HepG2 (cell line): ENCODE data around the gene SPOP. TPM values are rescaled to one million over a fixed set of nuclear protein-coding genes. Genes with fewer than 3 reads are reported as not detected.

Experiments used
- CAMTA2 ChIP-seq: sonication (generic); formaldehyde crosslinking; IDR thresholded peaks from 2 replicates; pipeline ENCODE4 v1.4.0; 2020; ENCODE audit warnings: mild to moderate bottlenecking, missing genetic modification reagents, borderline replicate concordance
- CSRNP2 ChIP-seq: sonication (generic); formaldehyde crosslinking; conservative IDR thresholded peaks from 2 replicates; pipeline ENCODE4 v1.8.0; 2022; ENCODE audit warnings: low read depth, missing genetic modification reagents
- GABPA ChIP-seq, 2 experiments: IDR thresholded peaks; 2 replicates each; pipeline ENCODE4 v1.6.1; 2011 to 2016; ENCODE audit warnings: low read depth in 2 of 2, low read length in 1 of 2, missing biosample characterization in 1 of 2, missing genetic modification characterization in 1 of 2
- GMEB2 ChIP-seq: IDR thresholded peaks from 2 replicates; pipeline ENCODE4 v1.6.1; 2016; ENCODE audit warnings: missing biosample characterization, missing genetic modification reagents, low read depth
- GTF2F1 ChIP-seq: fragments of 150-350 bp; IDR thresholded peaks from 2 replicates; pipeline ENCODE4 v1.6.1; 2014; ENCODE audit warnings: low read length
- HIC2 ChIP-seq: sonication (generic); formaldehyde crosslinking; IDR thresholded peaks from 2 replicates; pipeline ENCODE4 v1.9.0; 2022; ENCODE audit warnings: low read depth, missing genetic modification reagents
- IRF2 ChIP-seq: IDR thresholded peaks from 2 replicates; pipeline ENCODE4 v1.6.1; 2018; ENCODE audit warnings: missing genetic modification reagents, missing compliant biosample characterization
- KAT7 ChIP-seq: IDR thresholded peaks from 2 replicates; pipeline ENCODE4 v1.6.1; 2018; ENCODE audit warnings: borderline replicate concordance, missing compliant biosample characterization
- KDM1A ChIP-seq: IDR thresholded peaks from 2 replicates; pipeline ENCODE4 v1.6.1; 2016; ENCODE audit warnings: missing compliant biosample characterization
- KDM3A ChIP-seq: IDR thresholded peaks from 2 replicates; pipeline ENCODE4 v1.6.1; 2018; ENCODE audit warnings: low read depth, missing compliant biosample characterization
- MBD4 ChIP-seq: IDR thresholded peaks from 2 replicates; pipeline ENCODE4 v1.6.1; 2012; ENCODE audit warnings: low read length, inconsistent platforms, borderline replicate concordance
- MED1 ChIP-seq: sonication (generic); formaldehyde crosslinking; IDR thresholded peaks from 2 replicates; pipeline ENCODE4 v1.4.0; 2020; ENCODE audit warnings: missing genetic modification reagents
- NAIF1 ChIP-seq: sonication (generic); formaldehyde crosslinking; IDR thresholded peaks from 2 replicates; pipeline ENCODE4 v1.5.0; 2020; ENCODE audit warnings: mild to moderate bottlenecking, missing genetic modification reagents, borderline replicate concordance
- PBX2 ChIP-seq: IDR thresholded peaks from 2 replicates; pipeline ENCODE4 v1.6.1; 2016; ENCODE audit warnings: control low read depth
- RAD51 ChIP-seq: fragments of 450-650 bp; IDR thresholded peaks from 2 replicates; pipeline ENCODE4 v1.6.1; 2016; ENCODE audit warnings: borderline replicate concordance
- TSC22D2 ChIP-seq: sonication (generic); formaldehyde crosslinking; IDR thresholded peaks from 2 replicates; pipeline ENCODE4 v1.5.1; 2020; ENCODE audit warnings: missing genetic modification reagents, mild to moderate bottlenecking, borderline replicate concordance
- ZNF264 ChIP-seq: sonication (generic); formaldehyde crosslinking; IDR thresholded peaks from 2 replicates; pipeline ENCODE4 v1.4.0; 2020; ENCODE audit warnings: missing genetic modification reagents
- ZNF274 ChIP-seq: sonication (generic); formaldehyde crosslinking; IDR thresholded peaks from 2 replicates; pipeline ENCODE4 v1.5.1; 2020; ENCODE audit warnings: mild to moderate bottlenecking, missing genetic modification reagents
- ZNF282 ChIP-seq: fragments of 450-650 bp; IDR thresholded peaks from 2 replicates; pipeline ENCODE4 v1.6.1; 2018; ENCODE audit not compliant: partially characterized antibody
- ZNF292 ChIP-seq: sonication (generic); formaldehyde crosslinking; IDR thresholded peaks from 2 replicates; pipeline ENCODE4 v1.8.1; 2022; ENCODE audit warnings: mild to moderate bottlenecking, low read depth, missing genetic modification reagents, borderline replicate concordance
- ZNF510 ChIP-seq: sonication (generic); formaldehyde crosslinking; IDR thresholded peaks from 2 replicates; pipeline ENCODE4 v1.4.0; 2020; ENCODE audit warnings: low read depth, mild to moderate bottlenecking, missing genetic modification reagents
- ZNF644 ChIP-seq: IDR thresholded peaks from 2 replicates; pipeline ENCODE4 v1.6.1; 2016; ENCODE audit warnings: low read depth
- ZNF678 ChIP-seq: sonication (generic); formaldehyde crosslinking; IDR thresholded peaks from 2 replicates; pipeline ENCODE4 v1.4.0; 2020; ENCODE audit warnings: mild to moderate bottlenecking, missing genetic modification reagents
- ZSCAN29 ChIP-seq: sonication (generic); formaldehyde crosslinking; conservative IDR thresholded peaks from 2 replicates; pipeline ENCODE4 v1.4.0; 2020; ENCODE audit warnings: mild to moderate bottlenecking, missing genetic modification reagents
- polyA plus RNA-seq, 8 experiments: library from polyadenylated mRNA; depleted of rRNA in 3 of 8; stranded (reverse) in 7 of 8; unstranded in 1 of 8; fragments of >200 nt; fragmentation: Illumina TruSeq in 4 of 8; extraction: Trizol in 4 of 8; gene quantifications; 2 replicates each; pipeline versions ENCODE4 v1.2.1 to v1.2.3, GENCODE V29; 2011 to 2016; ENCODE audit warnings: low read depth in 4 of 8, missing spikeins in 1 of 8, mixed read lengths in 1 of 8; ENCODE audit not compliant: insufficient read depth in 1 of 8
- total RNA-seq, 5 experiments: library from RNA; depleted of rRNA; stranded (reverse); fragments of >200 nt; fragmentation: Illumina TruSeq; extraction: Trizol; gene quantifications; 2 replicates each; pipeline ENCODE4 v1.2.3, GENCODE V29; 2016; ENCODE audit warnings: low read depth in 1 of 5

SPOP gene
- total and polyA plus RNA-seq, 2 of the 13 experiments (the other 11 are each of a cell fraction or from before 2014, with no cell fraction given) = 52.8 to 60.8 TPM

- TF ChIP-seq TSC22D2 (CRISPR knock-in tag) (no peak), ZSCAN29 (no peak), GMEB2 (no peak), GTF2F1 (no peak), CSRNP2 (CRISPR knock-in tag) (no peak), MBD4 (no peak), PBX2 (CRISPR knock-in tag) (no peak), ZNF510 (no peak), ZNF274 (no peak), KAT7 (CRISPR knock-in tag) (no peak), MED1 (no peak), IRF2 (no peak; the same call in 1 of the 2 replicates), KDM1A (CRISPR knock-in tag) (no peak), ZNF264 (CRISPR knock-in tag) (no peak), KDM3A (CRISPR knock-in tag) (no peak), ZNF678 (CRISPR knock-in tag) (no peak), ZNF292 (no peak), RAD51 (no peak), ZNF644 (CRISPR knock-in tag) (no peak), GABPA (IDR thresholded peaks at IDR 0.05; ENCODE audit: low read depth, low read length) (no peak), GABPA (CRISPR knock-in tag; IDR thresholded peaks at IDR 0.05; ENCODE audit: low read depth) (no peak), CAMTA2 (no peak), ZNF282 (no peak), HIC2 (CRISPR knock-in tag) (no peak), NAIF1 (CRISPR knock-in tag) (no peak)
Observed at GRCh38 chr17:49694847-49695697, 17.2 kb upstream of the SPOP start (continued).
